ENCODE measurements around the gene PCNX1. TPM values are rescaled to one million over a fixed set of nuclear protein-coding genes. Genes with fewer than 3 reads are reported as not detected.
"Not testable (repeated sequence)": the region's sequence is repeated elsewhere in the genome, so short reads cannot be mapped to it uniquely, and the experiment has no call there.

The PCNX1 gene
- total and polyA plus RNA-seq, 2 donors (not counting 1 experiment from before 2014, with no cell fraction given), result 17.0 to 84.5 TPM

GRCh38 chr14:70858641-70859040 lies 48.6 kb upstream of the PCNX1 start:
- Histone ChIP-seq H3K4me3 (ENCODE audit: control extremely low read depth in 1 of 5, extremely low read depth in 1 of 5, insufficient read depth in 1 of 5, low read depth in 2 of 5, low read length in 4 of 5) (no peak overlapping the region), H3K27me3 (replicated peaks in 1 of 4; ENCODE audit: control extremely low read depth in 1 of 4, control insufficient read depth in 3 of 4, insufficient read depth in 4 of 4, low read length in 3 of 4) (no peaks in the 10 kb centered on the region), H2AFZ (ENCODE audit: insufficient read depth, low read depth, low read length, poor library complexity, severe bottlenecking) (no peak overlapping the region), H3K9ac (ENCODE audit: low read length) (no peak overlapping the region), H3K9me3 (ENCODE audit: control extremely low read depth in 1 of 3, control insufficient read depth in 2 of 3, insufficient read depth in 1 of 3, low read length in 2 of 3) (no peaks in the 10 kb centered on the region), H4K20me1 (ENCODE audit: control insufficient read depth, insufficient read depth, low read length, poor library complexity, severe bottlenecking) (no peaks in the 10 kb centered on the region), H3K4me2 (replicated peaks; ENCODE audit: low read depth, low read length, poor library complexity, severe bottlenecking) (no peak overlapping the region), H3K36me3 (replicated peaks in 1 of 2; ENCODE audit: control extremely low read depth in 1 of 2, control insufficient read depth in 1 of 2, extremely low read depth in 1 of 2, insufficient read depth in 2 of 2, low read length in 1 of 2) (no peaks in the 10 kb centered on the region), H3K79me2 (ENCODE audit: control insufficient read depth, insufficient read depth, low read length) (no peaks in the 10 kb centered on the region), H3K27ac (ENCODE audit: low read length in 2 of 2) (no peak overlapping the region), H3K4me1 (ENCODE audit: control insufficient read depth in 2 of 2, insufficient read depth in 2 of 2, low read length in 2 of 2) (no peaks in the 10 kb centered on the region)
- CTCF ChIA-PET, result no interaction called here
- intact Hi-C loops (cut with micrococcal nuclease), result no loop called here
- H3K4me3 Mint-ChIP-seq, result no peak overlapping the region
- H3K9me3 Mint-ChIP-seq (ENCODE audit: insufficient read depth), result no peaks in the 10 kb centered on the region
- DNase-seq (no peak), ATAC-seq (ENCODE audit: low read depth) (no peak)
- H3K27ac Mint-ChIP-seq, result no peak overlapping the region
- peaks cover 3% of the 10 kb centered on the region for H3K27me3 Mint-ChIP-seq
- no peak for TF ChIP-seq EZH2 (IDR thresholded peaks at IDR 0.05; ENCODE audit: borderline replicate concordance, insufficient read depth, low read depth, low read length, poor library complexity, severe bottlenecking)
- POLR2A ChIA-PET, result no interaction called here
- 86% methylated on average over 1 of the region's 5 CpGs for WGBS (ENCODE audit: insufficient coverage)
- H3K4me1 Mint-ChIP-seq, result no peaks in the 10 kb centered on the region

DNA sequence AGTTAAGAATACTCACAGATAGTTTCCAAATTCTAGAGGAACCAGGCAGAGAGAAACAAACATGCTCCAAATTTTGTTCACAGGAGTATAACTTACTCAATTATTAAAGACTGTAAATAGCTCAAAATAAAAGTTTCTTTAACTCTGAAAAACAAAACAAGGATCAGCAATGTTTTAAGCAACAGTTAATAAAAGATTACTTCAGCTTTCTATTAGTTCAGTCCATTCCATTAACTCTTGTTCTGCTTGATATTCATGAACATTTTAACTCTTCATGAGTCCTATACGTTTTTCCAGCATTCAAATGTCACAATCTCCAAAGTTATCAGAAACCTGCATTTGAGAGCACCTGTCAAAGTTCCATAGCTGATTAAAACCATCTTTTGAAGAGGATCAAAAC lies 40.3 kb upstream of the PCNX1 start:
- POLR2A ChIA-PET; H3K4me2 ChIP-seq (replicated peaks; ENCODE audit: low read depth, low read length, poor library complexity, severe bottlenecking); H3K36me3 ChIP-seq (replicated peaks in 1 of 2; ENCODE audit: control extremely low read depth in 1 of 2, control insufficient read depth in 1 of 2, extremely low read depth in 1 of 2, insufficient read depth in 2 of 2, low read length in 1 of 2); H3K4me3 Mint-ChIP-seq; H3K9ac ChIP-seq (ENCODE audit: low read length); H3K27me3 ChIP-seq (replicated peaks in 1 of 4; ENCODE audit: control extremely low read depth in 1 of 4, control insufficient read depth in 3 of 4, insufficient read depth in 4 of 4, low read length in 3 of 4); H3K27ac Mint-ChIP-seq; H3K4me3 ChIP-seq (ENCODE audit: control extremely low read depth in 1 of 5, extremely low read depth in 1 of 5, insufficient read depth in 1 of 5, low read depth in 2 of 5, low read length in 4 of 5); H3K27ac ChIP-seq (ENCODE audit: low read length in 2 of 2); ATAC-seq (ENCODE audit: low read depth); intact Hi-C loops (cut with micrococcal nuclease); H4K20me1 ChIP-seq (ENCODE audit: control insufficient read depth, insufficient read depth, low read length, poor library complexity, severe bottlenecking); DNase-seq; H3K9me3 Mint-ChIP-seq (ENCODE audit: insufficient read depth); H3K27me3 Mint-ChIP-seq; H3K4me1 Mint-ChIP-seq; CTCF ChIA-PET; H3K4me1 ChIP-seq (ENCODE audit: control insufficient read depth in 2 of 2, insufficient read depth in 2 of 2, low read length in 2 of 2); H3K79me2 ChIP-seq (ENCODE audit: control insufficient read depth, insufficient read depth, low read length); H2AFZ ChIP-seq (ENCODE audit: insufficient read depth, low read depth, low read length, poor library complexity, severe bottlenecking): not testable (repeated sequence)
- peaks cover 6 to 15% (median 11%) of the 10 kb centered on the region in 3 donors for H3K9me3 ChIP-seq (ENCODE audit: control extremely low read depth in 1 of 3, control insufficient read depth in 2 of 3, insufficient read depth in 1 of 3, low read length in 2 of 3)
- WGBS (ENCODE audit: insufficient coverage), result no CpG with 5 or more reads among the region's 1 CpG
